NCI-H2196 treated with DMSO at 0.1 percent for 48 hours (cell line): ENCODE data around the gene BMP8A.
"Not testable (repeated sequence)": the region's sequence is repeated elsewhere in the genome, so short reads cannot be mapped to it uniquely, and the experiment has no call there.

Experiments
- DNase-seq: peaks from one replicate; lab custom pipeline; 2025; ENCODE audit not compliant: unreplicated experiment; lab: John Stamatoyannopoulos, UW

The BMP8A gene

DNA sequence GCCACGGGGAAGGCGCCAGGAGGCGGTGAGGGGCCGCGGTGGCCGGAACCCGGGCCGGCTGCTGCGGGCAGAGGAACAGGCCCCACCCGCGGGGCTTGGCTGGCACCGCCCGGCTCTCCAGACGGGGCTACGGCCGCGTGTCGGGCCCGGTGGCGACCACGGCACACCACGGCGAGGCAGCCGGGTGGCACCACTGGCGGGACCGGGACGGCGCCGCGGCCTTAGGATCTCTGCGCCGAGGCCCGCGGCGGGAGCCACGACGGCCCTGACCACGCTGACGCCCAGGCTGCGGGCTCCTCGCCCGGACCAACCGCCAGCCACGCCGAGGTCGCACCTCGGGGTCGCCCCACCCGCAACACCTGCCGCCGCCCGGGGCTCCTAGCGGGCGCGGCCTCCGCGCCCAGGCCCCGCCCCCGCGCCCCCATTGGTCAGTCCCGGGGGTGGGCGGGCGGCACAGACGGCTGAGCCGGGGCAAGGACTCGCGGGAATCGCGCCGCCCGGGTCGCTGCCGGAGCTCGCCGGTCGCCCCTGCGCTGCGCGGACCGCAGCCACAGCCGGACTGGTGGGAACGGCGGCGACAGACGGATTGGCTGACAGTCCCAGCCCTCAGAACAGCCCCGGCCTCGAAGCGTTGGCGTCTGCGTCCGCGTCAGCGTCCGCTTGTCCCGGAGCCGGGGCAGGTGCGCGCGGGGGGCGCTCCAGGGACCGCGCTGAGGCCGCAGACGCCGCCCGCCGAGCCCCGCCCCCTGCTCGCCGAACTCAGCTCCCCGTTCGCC is at the start of gene BMP8A:
BMP8A (plus strand) TSS at position 491 of the 776 bp plus-strand sequence. CDS start 356 bp downstream, outside the sequence.
- peak; percentile 69 for DNase-seq

GRCh38 chr1:39441797-39442196 is 49.6 kb upstream of the BMP8A start:
- DNase-seq, result no peak

DNA sequence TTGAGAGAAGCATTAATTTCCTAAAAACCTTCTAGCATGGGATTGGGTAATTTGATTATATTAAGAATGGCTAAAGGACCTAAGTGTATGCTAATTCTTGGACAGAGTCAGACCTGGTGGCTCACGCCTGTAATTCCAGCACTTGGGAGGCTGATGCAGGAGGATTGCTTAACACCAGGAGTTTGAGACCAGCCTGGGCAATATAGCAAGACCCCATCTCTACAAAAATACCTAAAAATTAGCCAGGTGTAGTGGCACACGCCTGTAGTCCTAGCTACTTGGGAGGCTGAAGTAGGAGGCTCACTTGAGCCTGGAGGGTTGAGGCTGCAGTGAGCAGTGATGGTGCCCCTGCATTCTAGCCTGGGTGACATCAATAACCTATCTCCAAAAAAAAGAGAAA is 45.9 kb upstream of the BMP8A start:
- no peak for DNase-seq

GRCh38 chr1:39446986-39447567 is 44.4 kb upstream of the BMP8A start:
- no peak for DNase-seq

- not testable (repeated sequence) for DNase-seq
These were observed 41.4 kb upstream of the BMP8A start for GRCh38 chr1:39450041-39450440.

DNA sequence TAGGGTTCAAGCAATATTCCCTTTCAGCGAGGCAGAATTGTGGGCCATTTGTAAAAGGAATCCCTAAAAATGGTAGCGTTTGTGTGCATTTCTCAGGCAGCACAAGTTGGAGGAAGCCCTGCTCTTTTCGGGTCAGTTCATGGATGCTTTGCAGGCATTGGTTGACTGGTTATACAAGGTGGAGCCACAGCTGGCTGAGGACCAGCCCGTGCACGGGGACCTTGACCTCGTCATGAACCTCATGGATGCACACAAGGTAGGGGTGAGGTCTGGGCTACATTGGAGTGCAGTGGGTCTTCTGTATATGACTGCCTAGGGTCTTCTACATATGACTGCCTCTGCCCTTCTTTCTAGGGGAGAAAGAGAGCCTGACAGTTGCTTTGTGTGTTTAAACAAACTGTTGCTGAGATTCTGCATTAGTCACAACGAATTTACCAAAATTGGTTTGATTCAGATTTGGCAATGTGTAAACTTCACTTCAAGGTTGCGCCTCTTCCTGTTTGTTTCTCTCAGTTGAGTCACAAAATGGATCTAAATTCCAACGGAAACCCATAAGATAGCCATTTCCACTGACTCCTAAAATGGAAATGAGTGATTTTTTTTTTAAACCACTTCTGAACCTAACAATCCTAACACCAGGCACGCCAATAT is 40.4 kb upstream of the BMP8A start:
- DNase-seq, result no peak

DNA sequence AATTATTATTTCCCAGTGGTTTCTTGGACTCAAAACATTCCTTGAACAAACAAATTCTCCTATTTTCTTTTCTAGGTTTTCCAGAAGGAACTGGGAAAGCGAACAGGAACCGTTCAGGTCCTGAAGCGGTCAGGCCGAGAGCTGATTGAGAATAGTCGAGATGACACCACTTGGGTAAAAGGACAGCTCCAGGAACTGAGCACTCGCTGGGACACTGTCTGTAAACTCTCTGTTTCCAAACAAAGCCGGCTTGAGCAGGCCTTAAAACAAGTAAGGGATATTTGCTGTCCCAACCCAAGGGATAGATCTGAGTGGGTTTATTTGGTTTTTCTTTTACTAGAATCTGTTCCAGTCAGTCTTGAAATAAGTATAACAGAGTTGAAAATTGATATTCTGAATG is 39.4 kb upstream of the BMP8A start:
- DNase-seq, result no peak

DNA sequence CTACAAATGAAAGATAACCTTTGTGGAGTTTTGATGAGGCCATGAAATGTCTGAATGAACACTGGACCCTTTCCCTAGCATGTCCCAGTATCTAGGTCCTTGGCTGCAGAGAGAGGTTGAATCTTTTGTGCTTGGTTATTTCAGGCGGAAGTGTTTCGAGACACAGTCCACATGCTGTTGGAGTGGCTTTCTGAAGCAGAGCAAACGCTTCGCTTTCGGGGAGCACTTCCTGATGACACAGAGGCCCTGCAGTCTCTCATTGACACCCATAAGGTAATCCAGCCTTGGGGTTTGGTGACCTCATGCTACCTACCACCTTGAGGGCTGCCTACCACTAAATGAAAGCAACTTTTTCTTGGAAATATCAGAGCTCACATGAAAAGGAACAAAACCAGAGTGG is 38.9 kb upstream of the BMP8A start:
- no peak for DNase-seq

DNA sequence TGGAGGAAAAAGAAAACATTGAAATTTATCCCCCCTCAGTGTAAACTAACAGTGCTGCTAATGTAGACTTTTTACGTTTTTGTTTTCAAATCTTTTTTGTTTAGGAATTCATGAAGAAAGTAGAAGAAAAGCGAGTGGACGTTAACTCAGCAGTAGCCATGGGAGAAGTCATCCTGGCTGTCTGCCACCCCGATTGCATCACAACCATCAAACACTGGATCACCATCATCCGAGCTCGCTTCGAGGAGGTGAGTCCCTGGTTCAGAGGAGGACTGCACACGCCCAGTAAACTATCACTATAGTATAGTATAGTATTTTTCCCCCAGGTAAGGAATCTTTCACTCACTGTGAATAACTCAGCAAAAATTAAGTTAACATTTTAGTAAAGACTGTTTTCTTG is 37.8 kb upstream of the BMP8A start:
- no peak for DNase-seq

- DNase-seq, result no peak
These were observed 32.4 kb upstream of the BMP8A start for GRCh38 chr1:39458991-39459390.

GRCh38 chr1:39462074-39462473 is 29.4 kb upstream of the BMP8A start:
- DNase-seq, result no peak

DNA sequence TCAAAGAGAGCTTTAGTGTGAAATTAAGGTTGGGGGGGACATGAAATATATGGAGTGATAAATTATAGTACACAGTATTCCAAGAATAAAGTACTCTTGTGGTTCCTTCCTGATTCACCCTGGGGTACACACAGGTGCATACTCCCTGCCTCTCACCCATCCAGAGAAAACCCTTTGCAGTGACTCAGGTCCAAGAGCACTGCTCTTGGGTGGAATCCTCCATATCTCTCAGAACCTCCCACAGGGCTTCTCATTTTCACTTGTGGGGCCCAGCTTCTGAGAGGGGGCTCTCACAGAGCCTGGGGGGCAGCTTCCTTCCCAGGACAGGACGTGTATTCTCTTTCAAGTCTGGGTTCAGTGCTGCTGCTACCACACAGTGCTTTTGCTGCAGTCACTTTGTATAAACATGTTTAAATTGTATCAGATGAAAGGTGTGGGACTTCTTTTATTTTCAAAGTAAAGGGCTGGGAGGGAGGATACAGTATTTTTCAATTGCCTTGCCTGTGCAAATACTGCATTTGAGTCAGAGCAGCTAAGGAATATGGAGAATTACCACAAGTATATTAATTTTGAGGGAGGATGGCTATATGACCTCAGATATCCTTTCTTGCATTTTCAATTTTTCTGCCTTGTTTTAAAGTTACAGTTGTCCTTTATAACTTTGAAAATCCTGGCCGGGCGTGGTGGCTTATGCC is 24.9 kb upstream of the BMP8A start:
- no peak for DNase-seq

DNA sequence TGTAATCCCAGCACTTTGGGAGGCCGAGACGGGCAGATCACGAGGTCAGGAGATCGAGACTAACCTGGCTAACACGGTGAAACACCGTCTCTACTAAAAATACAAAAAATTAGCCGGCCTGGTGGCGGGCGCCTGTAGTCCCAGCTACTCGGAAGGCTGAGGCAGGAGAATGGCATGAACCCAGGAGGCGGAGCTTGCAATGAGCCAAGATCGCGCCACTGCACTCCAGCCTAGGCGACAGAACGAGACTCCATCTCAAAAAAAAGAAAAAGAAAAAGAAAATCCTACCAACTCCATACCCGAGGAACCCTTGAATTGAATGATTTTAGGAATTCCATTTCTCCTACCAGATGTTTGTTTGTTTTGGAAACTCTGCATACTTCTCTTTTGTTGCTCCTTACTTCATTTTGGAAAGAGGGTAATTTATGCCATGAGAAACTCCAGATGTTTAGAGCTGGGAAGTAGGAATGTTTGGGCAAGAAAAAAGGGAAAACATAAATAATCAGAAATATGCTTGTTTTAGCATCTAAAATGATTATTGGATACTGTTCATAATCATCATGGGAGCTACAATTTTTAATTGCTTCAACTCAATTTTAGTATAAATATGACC is 24.2 kb upstream of the BMP8A start:
- DNase-seq, result not testable (repeated sequence)

DNA sequence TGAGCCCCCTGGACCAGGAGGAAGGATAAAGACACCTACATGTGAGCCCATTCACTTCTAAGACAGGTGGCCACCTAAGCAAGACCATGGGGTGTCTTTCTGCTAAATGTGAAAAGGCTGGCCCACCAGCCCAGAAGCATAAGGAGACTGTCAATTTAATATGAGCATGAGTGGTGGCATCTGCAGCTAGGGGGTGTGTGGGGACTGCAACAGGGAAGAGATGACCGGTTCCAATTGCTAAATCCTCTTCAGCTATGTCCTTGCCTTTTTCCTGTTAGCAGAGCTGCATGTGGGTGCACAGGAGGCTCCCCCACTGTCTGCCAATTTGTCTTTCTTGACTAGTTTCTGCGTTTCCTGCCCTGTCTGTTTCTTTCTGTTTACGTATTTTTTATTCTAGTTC is 22.3 kb upstream of the BMP8A start:
- DNase-seq, result no peak

- DNase-seq, result no peak
These were observed 21.4 kb upstream of the BMP8A start for GRCh38 chr1:39470040-39470439.

DNA sequence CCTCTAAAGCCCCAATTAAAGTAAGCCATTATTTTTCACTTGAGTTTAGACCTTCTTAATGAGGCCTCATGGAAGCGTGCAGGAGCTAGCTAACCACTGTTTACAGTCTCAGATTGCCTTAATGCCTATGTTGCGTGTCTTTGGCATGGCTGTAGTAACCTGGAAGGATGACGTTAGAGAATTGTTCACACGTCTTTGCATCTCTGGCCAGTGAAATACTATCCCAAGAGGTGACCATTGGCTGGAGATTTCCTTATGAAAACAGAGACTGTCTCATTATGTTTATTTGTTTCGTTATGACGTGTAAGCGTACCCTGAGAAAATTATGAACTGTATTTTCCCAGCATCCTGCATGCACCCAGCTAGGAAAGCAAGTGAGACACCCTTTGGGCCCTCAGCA is 18.6 kb upstream of the BMP8A start:
- DNase-seq, result no peak

DNA sequence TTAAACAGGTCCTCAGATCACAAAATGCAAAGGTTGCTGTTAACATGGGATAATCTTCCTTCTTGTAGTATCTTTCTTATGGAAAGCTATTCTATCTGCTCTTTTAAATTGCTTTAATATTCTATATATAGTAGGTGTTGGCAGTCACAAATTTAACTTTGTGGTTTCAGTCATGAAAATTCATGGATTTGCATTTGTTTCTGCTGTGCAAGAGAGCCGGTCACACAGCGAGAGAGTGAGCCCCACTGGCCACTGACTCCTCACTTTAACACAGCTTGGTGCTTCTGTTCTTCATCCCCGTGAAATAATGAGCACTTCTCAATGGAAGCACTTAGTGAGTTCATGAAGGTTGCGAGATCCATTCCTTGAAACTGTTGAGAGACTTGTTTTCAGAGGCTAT is 18.1 kb upstream of the BMP8A start:
- no peak for DNase-seq

DNA sequence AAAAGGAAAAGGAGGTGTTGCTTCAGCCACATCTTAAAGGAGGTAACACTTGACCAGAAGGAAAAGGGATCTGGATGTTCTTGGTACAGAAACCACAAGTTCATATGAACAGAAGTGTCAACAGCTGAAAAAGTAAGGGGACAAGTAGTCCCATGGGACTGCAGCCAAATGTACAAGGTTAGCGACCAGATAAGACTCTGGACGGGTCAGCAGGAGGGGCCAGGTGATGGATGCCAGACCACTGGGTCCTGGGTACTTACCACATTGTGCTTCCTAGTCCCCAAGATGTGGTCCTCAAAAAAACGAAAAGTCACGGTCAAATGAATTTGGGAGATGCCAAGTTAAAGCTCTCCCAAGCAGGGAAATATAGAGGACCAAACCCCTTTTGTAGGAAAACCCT is 16.6 kb upstream of the BMP8A start:
- DNase-seq, result no peak

- not testable (repeated sequence) for DNase-seq
These were observed 15.9 kb upstream of the BMP8A start for GRCh38 chr1:39475551-39475950.

GRCh38 chr1:39478126-39478915 is 13.1 kb upstream of the BMP8A start:
- no peak for DNase-seq
